Erythroblast (primary cell): ENCODE results near the gene NBDY.
"Not testable (repeated sequence)": the region's sequence is repeated elsewhere in the genome, so short reads cannot be mapped to it uniquely, and the experiment has no call there.

Source experiments
- DNase-seq, 2 experiments: peaks; one replicate each; lab custom pipeline; 2025; lab: John Stamatoyannopoulos, UW
- GATA1 ChIP-seq: IDR thresholded peaks from 2 replicates; pipeline ENCODE4 v1.6.1; 2011; ENCODE audit warnings: low read depth, mild to moderate bottlenecking, control low read depth, low read length, moderate library complexity
- POLR2A ChIP-seq: IDR thresholded peaks from 2 replicates; pipeline ENCODE4 v1.6.1; 2011; ENCODE audit warnings: mild to moderate bottlenecking, low read length

Gene NBDY

GRCh38 chrX:56759736-56760409 lies 30.8 kb downstream of the NBDY start:
- TF ChIP-seq POLR2A, result no peak
- no peak for DNase-seq

- DNase-seq, result not testable (repeated sequence)
These were observed 31.5 kb downstream of the NBDY start for GRCh38 chrX:56760410-56761124.

GRCh38 chrX:56761167-56761566 lies 32.1 kb downstream of the NBDY start:
- no peak for TF ChIP-seq GATA1
- TF ChIP-seq POLR2A, result no peak

GRCh38 chrX:56762220-56762619 lies 33.2 kb downstream of the NBDY start:
- TF ChIP-seq GATA1, result no peak
- TF ChIP-seq POLR2A, result no peak
- no peak for DNase-seq

More at GRCh38 chrX:56761167-56761566, 32.1 kb downstream of the NBDY start:
- no peak for DNase-seq

GRCh38 chrX:56762707-56763555 lies 33.9 kb downstream of the NBDY start:
- no peak for DNase-seq
- TF ChIP-seq GATA1, result no peak
- TF ChIP-seq POLR2A, result no peak

- no peak for DNase-seq
- no peak for TF ChIP-seq GATA1
- no peak for TF ChIP-seq POLR2A
These were observed 34.6 kb downstream of the NBDY start for GRCh38 chrX:56763556-56764152.

GRCh38 chrX:56764153-56764974 lies 35.3 kb downstream of the NBDY start:
- no peak for DNase-seq
- TF ChIP-seq POLR2A (no peak), GATA1 (no peak)

- no peak for DNase-seq
- TF ChIP-seq POLR2A (no peak), GATA1 (no peak)
These were observed 36.1 kb downstream of the NBDY start for GRCh38 chrX:56764975-56765791.

- TF ChIP-seq POLR2A, result no peak
- no peak for TF ChIP-seq GATA1
These were observed 36.9 kb downstream of the NBDY start for GRCh38 chrX:56765811-56766553.

GRCh38 chrX:56766554-56767347 lies 37.7 kb downstream of the NBDY start:
- TF ChIP-seq POLR2A, result no peak
- TF ChIP-seq GATA1, result no peak

More at GRCh38 chrX:56765811-56766553, 36.9 kb downstream of the NBDY start:
- DNase-seq, result no peak

GRCh38 chrX:56767348-56768119 lies 38.5 kb downstream of the NBDY start:
- not testable (repeated sequence) for DNase-seq

More at GRCh38 chrX:56766554-56767347, 37.7 kb downstream of the NBDY start:
- DNase-seq, result no peak

- DNase-seq, result not testable (repeated sequence)
These were observed 39.1 kb downstream of the NBDY start for GRCh38 chrX:56768120-56768660.

- DNase-seq, result not testable (repeated sequence)
These were observed 43.9 kb downstream of the NBDY start for GRCh38 chrX:56772675-56773521.

- not testable (repeated sequence) for DNase-seq
These were observed 44.5 kb downstream of the NBDY start for GRCh38 chrX:56773522-56774060.
